ENCODE measurements around the gene PALM3.
A peak's percentile ranks its signal among the peaks of the same experiment; 100 is the strongest.

- TF ChIP-seq, protein P1, sequence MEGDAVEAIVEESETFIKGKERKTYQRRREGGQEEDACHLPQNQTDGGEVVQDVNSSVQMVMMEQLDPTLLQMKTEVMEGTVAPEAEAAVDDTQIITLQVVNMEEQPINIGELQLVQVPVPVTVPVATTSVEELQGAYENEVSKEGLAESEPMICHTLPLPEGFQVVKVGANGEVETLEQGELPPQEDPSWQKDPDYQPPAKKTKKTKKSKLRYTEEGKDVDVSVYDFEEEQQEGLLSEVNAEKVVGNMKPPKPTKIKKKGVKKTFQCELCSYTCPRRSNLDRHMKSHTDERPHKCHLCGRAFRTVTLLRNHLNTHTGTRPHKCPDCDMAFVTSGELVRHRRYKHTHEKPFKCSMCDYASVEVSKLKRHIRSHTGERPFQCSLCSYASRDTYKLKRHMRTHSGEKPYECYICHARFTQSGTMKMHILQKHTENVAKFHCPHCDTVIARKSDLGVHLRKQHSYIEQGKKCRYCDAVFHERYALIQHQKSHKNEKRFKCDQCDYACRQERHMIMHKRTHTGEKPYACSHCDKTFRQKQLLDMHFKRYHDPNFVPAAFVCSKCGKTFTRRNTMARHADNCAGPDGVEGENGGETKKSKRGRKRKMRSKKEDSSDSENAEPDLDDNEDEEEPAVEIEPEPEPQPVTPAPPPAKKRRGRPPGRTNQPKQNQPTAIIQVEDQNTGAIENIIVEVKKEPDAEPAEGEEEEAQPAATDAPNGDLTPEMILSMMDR (conservative IDR thresholded peaks at IDR 0.05 in 1 of 2, IDR thresholded peaks at IDR 0.05 in 1 of 2; ENCODE audit: extremely low read depth in 1 of 2, insufficient read depth in 1 of 2, low read depth in 1 of 2, low read length in 2 of 2), result peak in 1 of 2 donors; percentile 14
- TF ChIP-seq EZH2 (IDR thresholded peaks at IDR 0.05; ENCODE audit: borderline replicate concordance, low read length), result no peak
Measured at GRCh38 chr19:14091081-14091812, 29.4 kb upstream of the PALM3 start.

All from mammary epithelial cell (primary cell).